Fibroblast of lung (primary cell): Measurements from ENCODE around the gene SCN1A. TPM values are rescaled to one million over a fixed set of nuclear protein-coding genes. Genes with fewer than 3 reads are reported as not detected.

Experiments used
- DNase-seq, 2 donors: peaks; one replicate each; pipeline versions ENCODE4 v3.0.0 to v3.0.0-alpha.2; 2010; ENCODE audit warnings: low read depth in 2 of 2
- H2AFZ ChIP-seq: 2 replicates; pipeline ENCODE4 v1.5.1; 2012; ENCODE audit warnings: low read length, control low read depth, inconsistent platforms
- H3K27ac ChIP-seq: 2 replicates; pipeline ENCODE4 v1.5.1; 2011; ENCODE audit warnings: low read length, control low read depth; ENCODE audit not compliant: insufficient read depth
- H3K27me3 ChIP-seq: 2 replicates; pipeline ENCODE4 v1.5.1; 2011; ENCODE audit warnings: mild to moderate bottlenecking, low read length; ENCODE audit not compliant: control insufficient read depth, insufficient read depth
- H3K36me3 ChIP-seq: 2 replicates; pipeline ENCODE4 v1.5.1; 2011; ENCODE audit warnings: low read length; ENCODE audit not compliant: control insufficient read depth, insufficient read depth
- H3K4me1 ChIP-seq: 2 replicates; pipeline ENCODE4 v1.5.1; 2011; ENCODE audit warnings: low read length; ENCODE audit not compliant: control insufficient read depth, insufficient read depth; ENCODE audit errors: extremely low read depth
- H3K4me2 ChIP-seq: 2 replicates; pipeline ENCODE4 v1.5.1; 2011; ENCODE audit warnings: low read length, control low read depth; ENCODE audit not compliant: insufficient read depth; ENCODE audit errors: extremely low read depth
- H3K4me3 ChIP-seq, 4 experiments: fragments of 200-600 bp in 1 of 4; sonication (generic) in 1 of 4; replicated peaks in 1 of 4; 2 replicates each; pipeline ENCODE4 v1.5.1; 2011 to 2016; ENCODE audit warnings: low read length in 4 of 4, low read depth in 3 of 4, mild to moderate bottlenecking in 3 of 4, control low read depth in 2 of 4, inconsistent platforms in 1 of 4, mixed read lengths in 1 of 4; ENCODE audit not compliant: insufficient read depth in 1 of 4; ENCODE audit errors: control extremely low read depth in 1 of 4
- H3K79me2 ChIP-seq: 2 replicates; pipeline ENCODE4 v1.5.1; 2012; ENCODE audit warnings: mild to moderate bottlenecking, low read length, inconsistent platforms; ENCODE audit not compliant: control insufficient read depth, insufficient read depth
- H3K9ac ChIP-seq: 2 replicates; pipeline ENCODE4 v1.5.1; 2011; ENCODE audit warnings: mild to moderate bottlenecking, low read length, control low read depth; ENCODE audit not compliant: insufficient read depth
- H3K9me3 ChIP-seq: 2 replicates; pipeline ENCODE4 v1.5.1; 2012; ENCODE audit warnings: low read depth, low read length; ENCODE audit not compliant: control insufficient read depth, insufficient read depth
- H4K20me1 ChIP-seq: 2 replicates; pipeline ENCODE4 v1.5.1; 2011; ENCODE audit warnings: low read length; ENCODE audit not compliant: control insufficient read depth, insufficient read depth; ENCODE audit errors: extremely low read depth
- EZH2 ChIP-seq: IDR thresholded peaks from 2 replicates; pipeline ENCODE4 v1.5.1; 2012; ENCODE audit warnings: low read length, control low read depth, mild to moderate bottlenecking; ENCODE audit errors: missing control alignments
- polyA plus RNA-seq, 2 donors: library from polyadenylated mRNA; depleted of rRNA in 1 of 2; stranded (reverse) in 1 of 2; unstranded in 1 of 2; fragments of >200 nt; gene quantifications; 2 replicates each; pipeline ENCODE4 v1.2.1, GENCODE V29; 2011 to 2012; ENCODE audit warnings: missing spikeins in 1 of 2
- total RNA-seq: library from RNA; depleted of rRNA; stranded (reverse); fragments of >200 nt; gene quantifications from 2 replicates; pipeline ENCODE4 v1.2.1, GENCODE V29; 2014
- TF ChIP-seq, protein P1 (sequence below), 2 donors: IDR thresholded peaks in 1 of 2; conservative IDR thresholded peaks in 1 of 2; 1 replicate in 1 of 2; 2 replicates in 1 of 2; pipeline ENCODE4 v1.5.1; 2011 to 2012; ENCODE audit warnings: low read length in 2 of 2, control low read depth in 1 of 2, inconsistent platforms in 1 of 2, low read depth in 1 of 2, mild to moderate bottlenecking in 1 of 2

SCN1A gene
- total and polyA plus RNA-seq, 2 donors (not counting 1 experiment from before 2014, with no cell fraction given) = 0.05 to 0.50 TPM

DNA sequence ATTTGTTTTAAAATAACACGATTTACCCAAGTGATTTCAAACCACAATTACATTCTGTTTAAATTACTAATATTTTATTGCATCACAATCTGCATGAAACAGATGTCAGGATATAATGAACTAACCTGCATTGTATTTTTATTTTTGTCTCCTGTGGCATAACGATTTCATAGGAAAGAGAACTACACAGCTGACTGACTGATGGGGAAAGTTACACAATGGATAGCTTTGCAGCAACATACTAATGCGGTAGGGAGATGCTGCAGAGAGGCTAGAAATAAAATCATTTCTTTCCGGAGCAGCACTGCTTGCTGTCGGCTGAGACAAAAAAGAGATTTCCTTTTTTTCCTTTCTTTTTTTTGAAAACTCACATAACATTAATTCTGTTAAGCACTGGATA is 36.9 kb downstream of the SCN1A start:
- H3K9me3 ChIP-seq = no peaks in the 10 kb centered on the region
- peak; percentile 43 to 83 for DNase-seq
- H3K27me3 ChIP-seq = no peaks in the 10 kb centered on the region
- H3K9ac ChIP-seq = no peak overlapping the region
- H2AFZ ChIP-seq = no peak overlapping the region
- peaks cover 8% of the 10 kb centered on the region for H3K4me1 ChIP-seq
- no peaks in the 10 kb centered on the region for H3K79me2 ChIP-seq
- peak overlapping the region; percentile 49 for H3K4me2 ChIP-seq
- H3K36me3 ChIP-seq = no peaks in the 10 kb centered on the region
- no peak overlapping the region for H3K4me3 ChIP-seq
- no peaks in the 10 kb centered on the region for H4K20me1 ChIP-seq
- TF ChIP-seq EZH2 = no peak
- TF ChIP-seq, protein P1, sequence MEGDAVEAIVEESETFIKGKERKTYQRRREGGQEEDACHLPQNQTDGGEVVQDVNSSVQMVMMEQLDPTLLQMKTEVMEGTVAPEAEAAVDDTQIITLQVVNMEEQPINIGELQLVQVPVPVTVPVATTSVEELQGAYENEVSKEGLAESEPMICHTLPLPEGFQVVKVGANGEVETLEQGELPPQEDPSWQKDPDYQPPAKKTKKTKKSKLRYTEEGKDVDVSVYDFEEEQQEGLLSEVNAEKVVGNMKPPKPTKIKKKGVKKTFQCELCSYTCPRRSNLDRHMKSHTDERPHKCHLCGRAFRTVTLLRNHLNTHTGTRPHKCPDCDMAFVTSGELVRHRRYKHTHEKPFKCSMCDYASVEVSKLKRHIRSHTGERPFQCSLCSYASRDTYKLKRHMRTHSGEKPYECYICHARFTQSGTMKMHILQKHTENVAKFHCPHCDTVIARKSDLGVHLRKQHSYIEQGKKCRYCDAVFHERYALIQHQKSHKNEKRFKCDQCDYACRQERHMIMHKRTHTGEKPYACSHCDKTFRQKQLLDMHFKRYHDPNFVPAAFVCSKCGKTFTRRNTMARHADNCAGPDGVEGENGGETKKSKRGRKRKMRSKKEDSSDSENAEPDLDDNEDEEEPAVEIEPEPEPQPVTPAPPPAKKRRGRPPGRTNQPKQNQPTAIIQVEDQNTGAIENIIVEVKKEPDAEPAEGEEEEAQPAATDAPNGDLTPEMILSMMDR (conservative IDR thresholded peaks at IDR 0.05 in 1 of 2, IDR thresholded peaks at IDR 0.05 in 1 of 2; ENCODE audit: low read depth in 1 of 2, low read length in 2 of 2) = no peak
- no peak overlapping the region for H3K27ac ChIP-seq

DNA sequence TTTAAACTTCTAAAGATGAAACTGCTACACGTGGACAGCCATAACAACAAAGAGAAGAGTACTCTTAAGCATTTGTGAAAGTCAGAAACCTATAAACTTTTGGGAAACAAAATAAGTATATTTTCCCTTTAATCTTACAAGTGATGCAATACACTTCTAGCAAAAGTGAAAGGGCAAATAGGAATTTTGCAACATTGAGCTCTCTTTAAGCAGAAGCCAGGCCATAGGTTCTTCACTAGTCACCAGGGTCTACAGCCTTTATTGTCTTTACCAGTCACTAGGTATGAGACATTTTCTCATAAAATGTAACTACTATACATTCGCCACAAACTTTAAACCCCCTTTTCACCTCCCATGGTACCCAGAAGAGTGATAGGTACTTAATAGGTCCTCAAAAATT is 37.5 kb downstream of the SCN1A start:
- Histone ChIP-seq H3K9ac (no peak overlapping the region), H2AFZ (no peak overlapping the region), H3K27me3 (no peaks in the 10 kb centered on the region), H3K36me3 (no peaks in the 10 kb centered on the region), H3K4me2 (no peak overlapping the region), H3K27ac (no peak overlapping the region), H3K79me2 (no peaks in the 10 kb centered on the region), H4K20me1 (no peaks in the 10 kb centered on the region), H3K9me3 (no peaks in the 10 kb centered on the region), H3K4me1 (peaks cover 8% of the 10 kb centered on the region), H3K4me3 (no peak overlapping the region)
- peak; percentile 11 to 81 for DNase-seq
- TF ChIP-seq, protein P1 (conservative IDR thresholded peaks at IDR 0.05 in 1 of 2, IDR thresholded peaks at IDR 0.05 in 1 of 2; ENCODE audit: low read depth in 1 of 2, low read length in 2 of 2) = no peak
- no peak for TF ChIP-seq EZH2

GRCh38 chr2:166088634-166089033 is 39.2 kb downstream of the SCN1A start:
- H3K27me3 ChIP-seq = no peaks in the 10 kb centered on the region
- TF ChIP-seq, protein P1 (conservative IDR thresholded peaks at IDR 0.05 in 1 of 2, IDR thresholded peaks at IDR 0.05 in 1 of 2; ENCODE audit: low read depth in 1 of 2, low read length in 2 of 2) = no peak
- no peak for TF ChIP-seq EZH2
- H4K20me1 ChIP-seq = no peaks in the 10 kb centered on the region
- no peaks in the 10 kb centered on the region for H3K9me3 ChIP-seq
- H3K4me3 ChIP-seq = no peak overlapping the region
- DNase-seq = peak; percentile 33 to 79
- no peaks in the 10 kb centered on the region for H3K36me3 ChIP-seq
- no peak overlapping the region for H3K27ac ChIP-seq
- no peak overlapping the region for H3K9ac ChIP-seq
- H3K4me2 ChIP-seq = no peak overlapping the region
- peaks cover 8% of the 10 kb centered on the region for H3K4me1 ChIP-seq
- H3K79me2 ChIP-seq = no peaks in the 10 kb centered on the region
- H2AFZ ChIP-seq = no peak overlapping the region
